Measurements from ENCODE around the gene RAI14. TPM values are rescaled to one million over a fixed set of nuclear protein-coding genes. Genes with fewer than 3 reads are reported as not detected.

The RAI14 gene
- polyA plus RNA-seq, 4 donors = 81.2 to 145 (median 102) TPM

- no peak for DNase-seq (ENCODE audit: low read depth in 4 of 4, low spot score in 3 of 4)
These were observed 16.1 kb upstream of the RAI14 start for GRCh38 chr5:34639852-34640626.

GRCh38 chr5:34648039-34648839, 7.9 kb upstream of the RAI14 start:
- no peak for DNase-seq (ENCODE audit: low read depth in 4 of 4, low spot score in 3 of 4)

GRCh38 chr5:34648840-34649158, 7.3 kb upstream of the RAI14 start:
- no peak for DNase-seq (ENCODE audit: low read depth in 4 of 4, low spot score in 3 of 4)

- no peak for DNase-seq (ENCODE audit: low read depth in 4 of 4, low spot score in 3 of 4)
These were observed 4.3 kb upstream of the RAI14 start for GRCh38 chr5:34651791-34652190.

- DNase-seq (ENCODE audit: low read depth in 4 of 4, low spot score in 3 of 4) = no peak
These were observed 3.7 kb upstream of the RAI14 start for GRCh38 chr5:34652466-34652865.

- DNase-seq (ENCODE audit: low read depth in 4 of 4, low spot score in 3 of 4) = no peak
These were observed 3.2 kb upstream of the RAI14 start for GRCh38 chr5:34652914-34653313.

- DNase-seq (ENCODE audit: low read depth in 4 of 4, low spot score in 3 of 4) = no peak
These were observed 2.4 kb upstream of the RAI14 start for GRCh38 chr5:34653708-34654107.

- peak; percentile 69 to 77 (median 76) for DNase-seq (ENCODE audit: low read depth in 4 of 4, low spot score in 3 of 4)
These were observed 655 bp upstream of the RAI14 start for GRCh38 chr5:34655354-34655991.

- no peak for DNase-seq (ENCODE audit: low read depth in 4 of 4, low spot score in 3 of 4)
These were observed 659 bp downstream of the RAI14 start for GRCh38 chr5:34656700-34657273.

GRCh38 chr5:34657274-34657921, 1.3 kb downstream of the RAI14 start:
- no peak for DNase-seq (ENCODE audit: low read depth in 4 of 4, low spot score in 3 of 4)

GRCh38 chr5:34657988-34658387, 1.9 kb downstream of the RAI14 start:
- DNase-seq (ENCODE audit: low read depth in 4 of 4, low spot score in 3 of 4) = no peak

- no peak for DNase-seq (ENCODE audit: low read depth in 4 of 4, low spot score in 3 of 4)
These were observed 3.0 kb downstream of the RAI14 start for GRCh38 chr5:34659168-34659567.

GRCh38 chr5:34660444-34660843, 4.3 kb downstream of the RAI14 start:
- no peak for DNase-seq (ENCODE audit: low read depth in 4 of 4, low spot score in 3 of 4)

- DNase-seq (ENCODE audit: low read depth in 4 of 4, low spot score in 3 of 4) = no peak
These were observed 7.8 kb downstream of the RAI14 start for GRCh38 chr5:34663771-34664496.

GRCh38 chr5:34666392-34667080, 10.4 kb downstream of the RAI14 start:
- DNase-seq (ENCODE audit: low read depth in 4 of 4, low spot score in 3 of 4) = no peak

- no peak for DNase-seq (ENCODE audit: low read depth in 4 of 4, low spot score in 3 of 4)
These were observed 11.6 kb downstream of the RAI14 start for GRCh38 chr5:34667705-34668104.

- DNase-seq (ENCODE audit: low read depth in 4 of 4, low spot score in 3 of 4) = no peak
These were observed 13.9 kb downstream of the RAI14 start for GRCh38 chr5:34669931-34670516.

GRCh38 chr5:34672196-34672595, 16.1 kb downstream of the RAI14 start:
- DNase-seq (ENCODE audit: low read depth in 4 of 4, low spot score in 3 of 4) = no peak

- DNase-seq (ENCODE audit: low read depth in 4 of 4, low spot score in 3 of 4) = no peak
These were observed 17.5 kb downstream of the RAI14 start for GRCh38 chr5:34673463-34674125.
